T-helper 1 cell treated with Interleukin-12 subunit alpha and Interleukin-12 subunit beta and Interleukin-4 antibody, amounts not matched to agents 30 ng/mL and 1 ng/mL, for 36 hours (primary cell): Measurements from ENCODE around the gene ABRACL. TPM values are rescaled to one million over a fixed set of nuclear protein-coding genes. Genes with fewer than 3 reads are reported as not detected.

ENCODE experiments used
- intact Hi-C: fragments of 100-400 bp; cut with micrococcal nuclease; formaldehyde crosslinking; loops from one replicate; pipeline ENCODE4 v1.15.1; 2024
- total RNA-seq: library from RNA; stranded (reverse); gene quantifications from 2 replicates; pipeline ENCODE4 v1.2.3, GENCODE V29; 2022

Gene ABRACL
- total RNA-seq, 1 donor from 2014 or later = 142 TPM

DNA sequence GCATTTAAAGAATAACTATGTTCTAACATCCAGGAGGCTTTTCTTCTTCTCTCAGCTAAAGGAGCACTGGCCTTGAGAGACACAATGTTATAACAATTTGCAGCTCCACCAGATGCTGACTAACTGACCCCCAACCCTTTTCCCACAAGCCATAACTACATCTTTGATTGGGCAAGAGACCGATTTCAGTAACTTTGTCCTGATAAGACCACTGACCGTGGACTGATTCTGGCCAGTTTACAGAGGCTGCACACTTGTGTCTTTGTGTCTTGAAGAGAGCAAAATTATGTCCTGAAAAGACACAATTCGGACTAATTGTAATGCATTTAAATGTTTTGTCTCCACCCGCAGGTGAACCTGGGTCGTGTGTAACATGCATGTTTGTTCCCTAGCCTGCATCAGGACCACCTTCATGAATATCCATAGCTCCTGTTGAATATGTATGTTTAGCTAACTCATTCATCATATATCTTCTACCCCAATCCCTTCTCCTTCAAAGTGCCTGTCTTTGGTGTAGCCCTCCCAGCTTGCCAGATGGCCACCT lies 22.3 kb downstream of the ABRACL start:
- intact Hi-C loops = no loop called here

DNA sequence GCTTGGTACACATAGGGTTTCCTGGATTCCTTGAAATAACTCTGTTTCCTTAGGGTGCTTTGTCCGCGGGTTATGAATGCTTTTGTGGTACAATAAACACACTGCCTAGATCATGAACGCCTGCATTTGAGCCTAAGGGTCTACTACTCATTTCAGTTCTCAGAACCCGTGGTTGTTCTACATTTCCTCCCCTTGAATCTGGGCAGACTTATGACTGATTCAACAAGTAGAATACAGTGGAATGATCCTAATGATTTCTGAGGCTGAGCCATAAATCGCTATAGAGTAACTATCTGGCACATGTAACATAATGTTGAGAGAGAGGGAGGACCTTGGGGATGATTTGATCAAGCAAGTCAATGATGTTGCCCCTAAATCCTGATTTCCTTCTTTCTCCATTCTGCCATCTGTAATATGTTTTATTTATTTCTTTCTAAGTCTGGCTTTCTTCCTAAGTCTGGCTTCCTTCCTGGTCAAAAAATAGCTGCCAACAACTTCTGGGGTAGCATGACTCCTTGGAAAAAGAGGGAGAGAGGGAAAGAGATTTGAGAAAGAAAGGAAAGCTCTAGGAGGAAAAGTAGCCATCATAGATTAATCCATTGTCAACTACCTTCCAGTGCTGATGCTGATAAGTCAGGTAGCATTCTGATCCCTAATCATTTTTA lies 23.0 kb downstream of the ABRACL start:
- intact Hi-C loops = no loop called here

DNA sequence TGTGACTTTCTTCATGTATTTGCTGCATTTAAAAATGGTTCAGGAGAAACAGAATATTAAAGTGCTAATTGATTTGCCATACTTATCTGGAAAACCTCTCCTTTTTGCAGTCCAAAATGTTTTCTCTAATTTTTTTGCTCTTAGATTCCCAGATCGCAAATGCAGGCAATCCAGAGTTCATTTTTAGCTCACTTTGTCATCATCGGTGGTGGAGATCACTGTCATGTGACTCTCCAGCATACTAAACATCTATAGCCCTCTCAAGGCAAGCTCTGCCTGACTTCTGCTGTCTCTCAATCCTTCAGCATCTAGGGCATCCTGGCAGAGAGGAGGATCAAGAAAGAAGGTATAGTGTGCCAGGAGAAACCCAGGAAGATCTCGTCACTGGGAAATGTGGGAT lies 24.8 kb downstream of the ABRACL start:
- intact Hi-C loops = no loop called here

GRCh38 chr6:139054001-139054400 lies 25.5 kb downstream of the ABRACL start:
- intact Hi-C loops = no loop called here

DNA sequence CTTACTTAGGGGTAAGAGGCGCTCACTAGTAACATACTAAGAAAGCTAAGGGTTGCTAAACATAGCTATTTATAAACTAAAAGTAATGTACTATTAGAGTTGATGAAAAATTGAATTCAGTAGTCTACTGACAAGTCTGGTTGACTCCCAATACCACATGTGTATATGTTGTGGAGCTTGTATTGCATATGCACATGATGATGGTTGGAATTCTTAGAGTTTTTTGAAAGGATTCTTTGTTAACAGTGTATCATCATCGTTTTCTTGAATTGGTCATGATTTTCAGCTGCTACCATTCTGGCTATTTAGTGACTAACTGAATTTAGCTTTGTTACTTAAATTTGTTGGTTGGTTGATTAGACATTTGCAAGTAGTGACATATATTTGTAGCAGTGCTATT lies 27.2 kb downstream of the ABRACL start:
- intact Hi-C loops = no loop called here

GRCh38 chr6:139058029-139058428 lies 29.5 kb downstream of the ABRACL start:
- intact Hi-C loops = no loop called here

DNA sequence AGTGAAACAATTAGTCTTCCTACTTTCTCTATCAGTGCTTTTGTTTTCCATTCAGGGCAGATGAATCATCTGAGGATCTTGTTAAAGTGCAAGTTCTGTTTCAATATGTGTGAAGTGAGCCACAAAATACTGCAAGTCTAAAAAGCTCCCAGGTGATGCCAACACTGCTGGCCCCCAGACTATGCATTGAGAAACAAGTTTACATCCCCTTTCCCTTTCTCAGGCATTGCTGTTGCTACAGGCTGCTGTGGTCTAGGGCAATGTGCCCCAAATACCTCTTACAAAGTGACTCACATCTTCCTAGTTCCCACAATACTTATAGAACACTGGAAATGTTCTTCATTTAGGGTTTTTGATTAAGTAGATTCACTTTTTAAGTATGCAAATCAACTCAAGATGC lies 31.8 kb downstream of the ABRACL start:
- intact Hi-C loops = no loop called here

DNA sequence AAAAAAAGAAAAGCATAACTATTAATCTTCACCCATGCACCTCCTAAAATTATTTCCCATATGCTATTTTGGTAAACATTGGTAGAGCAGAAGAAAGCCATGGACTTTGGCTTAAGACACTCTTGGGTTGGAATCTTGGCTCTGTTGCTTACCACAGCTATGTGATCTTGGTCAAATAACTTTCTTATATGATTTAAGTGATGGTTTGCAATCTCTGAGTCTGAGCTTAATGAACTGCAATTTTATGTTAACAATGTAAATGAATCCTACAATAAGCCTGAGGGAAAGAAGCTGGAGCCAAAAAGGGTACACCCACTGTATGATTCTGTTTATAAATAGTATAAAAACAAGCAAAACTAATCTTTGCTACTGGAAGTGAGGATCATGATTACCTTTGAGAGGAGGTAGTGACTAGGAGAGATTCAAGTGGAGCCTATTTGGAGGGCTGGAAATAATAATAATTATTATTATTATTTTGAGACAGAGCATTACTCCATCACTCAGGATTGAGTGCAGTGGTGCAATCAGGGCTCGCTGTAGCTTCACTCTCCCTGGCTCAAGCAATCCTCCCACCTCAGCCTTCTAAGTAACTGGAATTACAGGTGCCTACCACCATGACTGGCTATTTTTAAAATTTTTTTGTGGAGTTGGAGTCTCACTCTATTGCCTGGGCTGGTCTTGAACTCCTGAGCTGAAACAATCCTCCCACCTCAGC lies 34.5 kb downstream of the ABRACL start:
- intact Hi-C loops = no loop called here

DNA sequence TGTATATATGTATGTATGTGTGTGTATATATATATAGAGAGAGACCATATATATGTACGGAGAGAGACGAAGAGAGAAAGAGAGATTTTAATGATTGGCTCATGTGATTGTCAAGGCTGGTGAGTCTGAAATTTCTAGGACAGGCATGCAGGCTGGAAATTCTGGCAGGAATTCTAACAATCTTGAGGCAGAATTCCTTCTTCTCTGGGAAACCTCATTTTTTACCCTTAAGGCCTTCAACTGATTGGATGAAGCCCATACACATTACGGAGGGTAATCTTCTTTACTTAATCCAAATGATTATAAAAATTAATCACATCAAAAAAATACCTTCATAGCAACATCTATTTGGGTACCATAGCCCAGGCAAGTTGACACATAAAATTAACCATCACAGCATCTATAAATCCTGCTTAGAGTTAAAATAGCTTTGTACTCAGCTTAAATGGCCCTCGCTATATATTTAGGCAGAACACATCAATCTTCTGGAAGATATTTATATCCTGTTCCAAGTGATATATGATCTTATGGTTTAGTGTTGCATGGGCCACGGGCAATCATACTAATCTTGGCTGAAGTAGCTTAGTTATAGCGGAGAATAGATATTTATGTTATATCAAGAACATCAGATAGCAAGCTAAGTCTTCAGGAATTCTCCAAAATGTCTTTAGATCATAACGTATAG lies 36.6 kb downstream of the ABRACL start:
- intact Hi-C loops = no loop called here

GRCh38 chr6:139066080-139066479 lies 37.5 kb downstream of the ABRACL start:
- intact Hi-C loops = no loop called here

DNA sequence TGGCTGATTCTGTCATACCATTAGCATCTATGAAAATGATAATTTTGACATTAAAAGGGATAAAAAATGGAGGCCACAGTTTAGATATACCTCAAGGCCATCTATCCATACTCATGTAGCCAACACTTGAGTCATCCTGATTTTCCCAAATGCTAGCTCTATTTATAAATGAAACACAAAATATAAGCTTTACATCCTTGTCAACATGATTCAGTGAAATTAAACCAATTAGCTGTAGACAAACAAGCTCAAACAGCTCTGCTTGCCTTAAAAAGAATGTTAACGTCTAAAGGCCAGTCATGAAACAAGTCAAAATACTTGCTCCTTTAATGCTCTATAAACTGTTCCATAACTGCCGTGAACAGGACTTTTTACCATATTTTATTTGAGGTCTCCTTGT lies 40.3 kb downstream of the ABRACL start:
- intact Hi-C loops = no loop called here

DNA sequence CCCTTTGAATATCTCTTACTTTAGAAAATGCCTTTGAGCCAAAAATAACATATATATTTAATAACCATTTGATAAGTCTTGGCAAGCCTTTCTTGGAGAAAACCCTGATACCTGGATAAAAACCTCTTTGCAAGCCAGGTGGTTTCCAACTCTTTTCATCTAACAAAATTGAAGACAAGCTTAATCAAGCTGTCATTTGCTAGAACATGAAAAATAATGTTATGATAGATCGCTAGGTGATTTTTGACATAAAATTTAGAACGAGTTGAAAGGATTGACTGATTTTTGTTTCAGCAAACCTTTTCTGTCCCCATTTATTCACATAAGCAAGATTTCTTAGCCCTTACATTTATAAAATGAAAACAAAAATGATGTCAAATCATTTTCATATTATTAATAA lies 44.6 kb downstream of the ABRACL start:
- intact Hi-C loops = no loop called here

GRCh38 chr6:139079018-139079417 lies 50.5 kb downstream of the ABRACL start:
- intact Hi-C loops = no loop called here

DNA sequence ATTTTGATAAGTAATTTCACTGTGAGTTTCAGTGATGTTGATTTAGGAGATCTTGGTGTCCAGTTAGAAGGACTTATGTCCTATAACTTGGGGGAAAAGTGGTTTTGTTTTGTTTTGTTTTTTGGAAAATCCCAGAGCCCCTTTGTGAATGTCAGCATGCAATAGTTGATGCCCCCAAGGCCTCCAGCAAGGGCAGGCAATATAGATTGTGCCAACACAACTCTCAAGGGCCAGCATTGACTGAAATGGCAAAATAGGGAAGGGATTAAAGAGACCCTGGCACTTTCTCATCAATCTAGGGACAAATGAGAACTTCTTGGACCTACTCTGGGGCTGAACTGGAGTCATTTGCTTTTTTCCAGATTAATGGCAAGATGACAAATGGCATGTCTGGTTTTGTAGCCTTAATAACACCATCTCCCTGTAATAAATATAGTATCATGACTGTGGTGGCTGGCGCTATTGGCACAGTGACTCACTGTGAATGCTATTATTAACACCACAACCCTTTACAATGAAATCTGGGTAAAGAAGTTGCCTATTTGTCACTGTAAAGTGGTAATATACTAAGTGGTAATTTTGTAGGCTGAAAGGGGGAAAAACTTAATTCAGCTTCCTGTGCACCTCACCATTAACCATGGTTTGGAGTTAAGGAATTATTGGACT lies 51.8 kb downstream of the ABRACL start:
- intact Hi-C loops = no loop called here

- intact Hi-C loops = no loop called here
These were observed 52.9 kb downstream of the ABRACL start for GRCh38 chr6:139081471-139081870.

GRCh38 chr6:139082370-139082769 lies 53.8 kb downstream of the ABRACL start:
- intact Hi-C loops = no loop called here

DNA sequence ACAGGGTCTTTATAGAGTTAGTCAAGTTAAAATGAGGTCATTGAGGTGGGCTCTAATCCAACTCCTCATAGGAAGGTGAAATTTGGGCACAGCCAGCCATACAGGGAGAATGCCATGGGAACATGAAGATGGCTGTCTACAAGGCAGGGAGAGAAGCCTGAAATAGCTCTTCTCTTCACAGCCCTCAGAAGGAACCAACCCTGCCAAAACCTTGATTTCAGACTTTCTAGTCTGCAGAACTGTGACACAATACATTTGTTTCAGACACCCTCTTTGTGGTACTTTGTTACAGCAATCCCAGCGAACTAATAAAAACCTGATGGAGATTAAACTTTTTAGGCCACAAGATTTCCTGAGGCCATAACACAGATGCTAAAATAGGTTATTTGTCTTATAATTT lies 63.3 kb downstream of the ABRACL start:
- intact Hi-C loops = no loop called here

Other genes starting within 250 kb of the ABRACL start
- not detected in 2 replicates for gene ECT2L, start 232.7 kb upstream of the ABRACL start, total RNA-seq
- 51.2 and 54.7 TPM in 2 replicates for gene REPS1, start 40.5 kb upstream of the ABRACL start, total RNA-seq
- 51.1 and 51.9 TPM in 2 replicates for gene HECA, start 106.3 kb downstream of the ABRACL start, total RNA-seq